Measurements from ENCODE around the gene ALDOA. TPM values are rescaled to one million over a fixed set of nuclear protein-coding genes. Genes with fewer than 3 reads are reported as not detected.

The ALDOA gene
- total and polyA plus RNA-seq, 10 of the 15 experiments (the other 5 are each of a cell fraction or from before 2014, with no cell fraction given) = 218 to 2,339 (median 1,095) TPM

DNA sequence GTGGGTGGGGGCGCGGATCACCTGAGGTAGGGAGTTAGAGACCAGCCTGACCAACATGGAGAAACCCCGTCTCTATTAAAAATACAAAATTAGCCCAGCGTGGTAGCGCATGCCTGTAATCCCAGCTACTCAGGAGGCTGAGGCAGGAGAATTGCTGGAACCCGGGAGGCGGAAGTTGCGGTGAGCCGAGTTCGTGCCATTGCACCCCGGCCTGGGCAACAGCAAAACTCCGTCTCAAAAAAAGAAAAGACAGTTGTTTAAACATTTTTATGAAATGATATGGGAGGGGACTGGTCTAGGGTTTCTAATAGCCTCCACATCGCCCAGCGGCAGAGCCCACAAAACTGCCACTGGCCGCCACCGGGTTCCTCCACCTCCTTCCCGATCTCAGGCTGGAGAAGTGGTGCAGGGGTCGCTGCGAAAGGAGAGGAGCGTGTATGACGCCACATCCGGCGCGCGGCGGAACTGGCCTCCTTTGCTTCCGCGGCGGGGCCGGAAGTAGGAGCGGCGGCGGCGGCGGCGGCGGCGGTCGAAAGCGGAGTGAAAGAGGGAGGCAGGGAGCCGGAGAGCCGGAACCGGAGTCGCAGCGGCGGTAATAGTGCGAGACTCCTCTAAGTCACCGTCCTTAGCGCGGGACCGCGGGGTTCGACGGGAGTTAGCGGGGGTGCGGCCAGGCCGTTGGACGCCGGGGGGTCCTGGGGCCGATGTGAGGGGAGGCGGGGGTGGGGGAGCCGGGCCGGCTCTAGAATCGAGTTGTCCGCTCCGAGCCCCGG lies 10.1 kb downstream of the ALDOA start, which contains the start of gene PPP4C (continued):
- TF ChIP-seq MLLT1 (IDR thresholded peaks at IDR 0.05) = 0 out of 2 replicates have a peak, but pooled peaks have one; percentile 64
- TF ChIP-seq WRNIP1 (IDR thresholded peaks at IDR 0.05; ENCODE audit: borderline replicate concordance, low read depth, low read length) = no peak
- TF ChIP-seq, protein P1, sequence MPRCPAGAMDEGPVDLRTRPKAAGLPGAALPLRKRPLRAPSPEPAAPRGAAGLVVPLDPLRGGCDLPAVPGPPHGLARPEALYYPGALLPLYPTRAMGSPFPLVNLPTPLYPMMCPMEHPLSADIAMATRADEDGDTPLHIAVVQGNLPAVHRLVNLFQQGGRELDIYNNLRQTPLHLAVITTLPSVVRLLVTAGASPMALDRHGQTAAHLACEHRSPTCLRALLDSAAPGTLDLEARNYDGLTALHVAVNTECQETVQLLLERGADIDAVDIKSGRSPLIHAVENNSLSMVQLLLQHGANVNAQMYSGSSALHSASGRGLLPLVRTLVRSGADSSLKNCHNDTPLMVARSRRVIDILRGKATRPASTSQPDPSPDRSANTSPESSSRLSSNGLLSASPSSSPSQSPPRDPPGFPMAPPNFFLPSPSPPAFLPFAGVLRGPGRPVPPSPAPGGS (IDR thresholded peaks at IDR 0.05; ENCODE audit: borderline replicate concordance, insufficient read depth, low read depth, low read length, poor library complexity, severe bottlenecking) = peak; percentile 63
- TF ChIP-seq, protein P2, sequence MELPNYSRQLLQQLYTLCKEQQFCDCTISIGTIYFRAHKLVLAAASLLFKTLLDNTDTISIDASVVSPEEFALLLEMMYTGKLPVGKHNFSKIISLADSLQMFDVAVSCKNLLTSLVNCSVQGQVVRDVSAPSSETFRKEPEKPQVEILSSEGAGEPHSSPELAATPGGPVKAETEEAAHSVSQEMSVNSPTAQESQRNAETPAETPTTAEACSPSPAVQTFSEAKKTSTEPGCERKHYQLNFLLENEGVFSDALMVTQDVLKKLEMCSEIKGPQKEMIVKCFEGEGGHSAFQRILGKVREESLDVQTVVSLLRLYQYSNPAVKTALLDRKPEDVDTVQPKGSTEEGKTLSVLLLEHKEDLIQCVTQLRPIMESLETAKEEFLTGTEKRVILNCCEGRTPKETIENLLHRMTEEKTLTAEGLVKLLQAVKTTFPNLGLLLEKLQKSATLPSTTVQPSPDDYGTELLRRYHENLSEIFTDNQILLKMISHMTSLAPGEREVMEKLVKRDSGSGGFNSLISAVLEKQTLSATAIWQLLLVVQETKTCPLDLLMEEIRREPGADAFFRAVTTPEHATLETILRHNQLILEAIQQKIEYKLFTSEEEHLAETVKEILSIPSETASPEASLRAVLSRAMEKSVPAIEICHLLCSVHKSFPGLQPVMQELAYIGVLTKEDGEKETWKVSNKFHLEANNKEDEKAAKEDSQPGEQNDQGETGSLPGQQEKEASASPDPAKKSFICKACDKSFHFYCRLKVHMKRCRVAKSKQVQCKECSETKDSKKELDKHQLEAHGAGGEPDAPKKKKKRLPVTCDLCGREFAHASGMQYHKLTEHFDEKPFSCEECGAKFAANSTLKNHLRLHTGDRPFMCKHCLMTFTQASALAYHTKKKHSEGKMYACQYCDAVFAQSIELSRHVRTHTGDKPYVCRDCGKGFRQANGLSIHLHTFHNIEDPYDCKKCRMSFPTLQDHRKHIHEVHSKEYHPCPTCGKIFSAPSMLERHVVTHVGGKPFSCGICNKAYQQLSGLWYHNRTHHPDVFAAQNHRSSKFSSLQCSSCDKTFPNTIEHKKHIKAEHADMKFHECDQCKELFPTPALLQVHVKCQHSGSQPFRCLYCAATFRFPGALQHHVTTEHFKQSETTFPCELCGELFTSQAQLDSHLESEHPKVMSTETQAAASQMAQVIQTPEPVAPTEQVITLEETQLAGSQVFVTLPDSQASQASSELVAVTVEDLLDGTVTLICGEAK (IDR thresholded peaks at IDR 0.05; ENCODE audit: borderline replicate concordance) = peak; percentile 93
- no peak for TF ChIP-seq CBX5 (IDR thresholded peaks at IDR 0.05; ENCODE audit: low read depth)
- peak; percentile 40; the same call in 1 of the 2 replicates for TF ChIP-seq SPI1 (IDR thresholded peaks at IDR 0.05; ENCODE audit: borderline replicate concordance, insufficient read depth, low read depth, low read length)
- no peak for TF ChIP-seq ZNF207 (IDR thresholded peaks at IDR 0.05; ENCODE audit: borderline replicate concordance)
- TF ChIP-seq POU2F2 (IDR thresholded peaks at IDR 0.05; ENCODE audit: borderline replicate concordance, low read depth, low read length) = peak; percentile 64; the same call in 1 of the 3 replicates
- TF ChIP-seq, protein P3, sequence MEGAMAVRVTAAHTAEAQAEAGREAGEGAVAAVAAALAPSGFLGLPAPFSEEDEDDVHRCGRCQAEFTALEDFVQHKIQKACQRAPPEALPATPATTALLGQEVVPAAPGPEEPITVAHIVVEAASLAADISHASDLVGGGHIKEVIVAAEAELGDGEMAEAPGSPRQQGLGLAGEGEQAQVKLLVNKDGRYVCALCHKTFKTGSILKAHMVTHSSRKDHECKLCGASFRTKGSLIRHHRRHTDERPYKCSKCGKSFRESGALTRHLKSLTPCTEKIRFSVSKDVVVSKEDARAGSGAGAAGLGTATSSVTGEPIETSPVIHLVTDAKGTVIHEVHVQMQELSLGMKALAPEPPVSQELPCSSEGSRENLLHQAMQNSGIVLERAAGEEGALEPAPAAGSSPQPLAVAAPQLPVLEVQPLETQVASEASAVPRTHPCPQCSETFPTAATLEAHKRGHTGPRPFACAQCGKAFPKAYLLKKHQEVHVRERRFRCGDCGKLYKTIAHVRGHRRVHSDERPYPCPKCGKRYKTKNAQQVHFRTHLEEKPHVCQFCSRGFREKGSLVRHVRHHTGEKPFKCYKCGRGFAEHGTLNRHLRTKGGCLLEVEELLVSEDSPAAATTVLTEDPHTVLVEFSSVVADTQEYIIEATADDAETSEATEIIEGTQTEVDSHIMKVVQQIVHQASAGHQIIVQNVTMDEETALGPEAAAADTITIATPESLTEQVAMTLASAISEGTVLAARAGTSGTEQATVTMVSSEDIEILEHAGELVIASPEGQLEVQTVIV (IDR thresholded peaks at IDR 0.05; ENCODE audit: borderline replicate concordance, partially characterized antibody) = peak; percentile 50
- TF ChIP-seq EGR1 (IDR thresholded peaks at IDR 0.05; ENCODE audit: borderline replicate concordance in 1 of 2, low read depth in 2 of 2, low read length in 2 of 2) = peak in 1 of 2 experiments; percentile 47; a peak in 1 of 3 replicates
- peak; percentile 93 for TF ChIP-seq CREB1 (IDR thresholded peaks at IDR 0.05; ENCODE audit: low read depth)
- no peak for TF ChIP-seq RAD21 (IDR thresholded peaks at IDR 0.05; ENCODE audit: insufficient read depth, low read depth, low read length)
- peak; percentile 95 for TF ChIP-seq CREM (IDR thresholded peaks at IDR 0.05; ENCODE audit: low read depth)
- peak; percentile 92 for TF ChIP-seq POLR2AphosphoS2 (IDR thresholded peaks at IDR 0.05; ENCODE audit: low read depth, low read length)
- TF ChIP-seq KLF5 (IDR thresholded peaks at IDR 0.05; ENCODE audit: partially characterized antibody) = no peak
- TF ChIP-seq TAF1 (IDR thresholded peaks at IDR 0.05; ENCODE audit: borderline replicate concordance, low read depth, low read length) = peak; percentile 78; the same call in 1 of the 2 replicates

All from GM12878 (cell line).